Prostate gland (tissue), 2 donors: ENCODE results near the gene ITPR2.
"Not testable (repeated sequence)": the region's sequence is repeated elsewhere in the genome, so short reads cannot be mapped to it uniquely, and the experiment has no call there.

Source experiments
- POLR2A ChIP-seq: fragments of 450-650 bp; IDR thresholded peaks from one replicate; pipeline ENCODE4 v1.6.1; 2016; ENCODE audit warnings: antibody characterized with exemption, mild to moderate bottlenecking
- TF ChIP-seq, protein P1 (sequence below), 4 experiments: fragments of 200-600 bp in 2 of 4; fragments of 450-650 bp in 2 of 4; sonication (generic) in 2 of 4; IDR thresholded peaks; 1 replicate in 3 of 4; 2 replicates in 1 of 4; pipeline ENCODE4 v1.5.1; 2016 to 2019; ENCODE audit warnings: antibody characterized with exemption in 4 of 4, mild to moderate bottlenecking in 2 of 4, moderate library complexity in 2 of 4

DNA sequence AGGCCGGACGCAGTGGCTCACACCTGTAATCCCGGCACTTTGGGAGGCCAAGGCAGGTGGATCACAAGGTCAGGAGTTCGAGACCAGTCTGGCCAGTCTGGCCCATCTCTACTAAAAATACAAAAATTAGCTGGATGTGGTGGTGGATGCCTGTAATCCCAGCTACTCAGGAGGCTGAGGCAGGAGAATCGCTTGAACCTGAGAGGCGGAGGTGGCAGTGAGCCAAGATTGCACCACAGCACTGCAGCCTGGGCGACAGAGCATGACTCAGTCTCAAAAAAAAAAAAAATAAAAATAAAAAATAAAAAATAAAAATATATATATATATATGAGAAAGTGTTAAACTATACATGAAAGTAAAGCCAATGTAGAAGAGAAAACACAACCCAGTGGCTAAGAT lies 228.2 kb downstream of the ITPR2 start:
- TF ChIP-seq, protein P1, sequence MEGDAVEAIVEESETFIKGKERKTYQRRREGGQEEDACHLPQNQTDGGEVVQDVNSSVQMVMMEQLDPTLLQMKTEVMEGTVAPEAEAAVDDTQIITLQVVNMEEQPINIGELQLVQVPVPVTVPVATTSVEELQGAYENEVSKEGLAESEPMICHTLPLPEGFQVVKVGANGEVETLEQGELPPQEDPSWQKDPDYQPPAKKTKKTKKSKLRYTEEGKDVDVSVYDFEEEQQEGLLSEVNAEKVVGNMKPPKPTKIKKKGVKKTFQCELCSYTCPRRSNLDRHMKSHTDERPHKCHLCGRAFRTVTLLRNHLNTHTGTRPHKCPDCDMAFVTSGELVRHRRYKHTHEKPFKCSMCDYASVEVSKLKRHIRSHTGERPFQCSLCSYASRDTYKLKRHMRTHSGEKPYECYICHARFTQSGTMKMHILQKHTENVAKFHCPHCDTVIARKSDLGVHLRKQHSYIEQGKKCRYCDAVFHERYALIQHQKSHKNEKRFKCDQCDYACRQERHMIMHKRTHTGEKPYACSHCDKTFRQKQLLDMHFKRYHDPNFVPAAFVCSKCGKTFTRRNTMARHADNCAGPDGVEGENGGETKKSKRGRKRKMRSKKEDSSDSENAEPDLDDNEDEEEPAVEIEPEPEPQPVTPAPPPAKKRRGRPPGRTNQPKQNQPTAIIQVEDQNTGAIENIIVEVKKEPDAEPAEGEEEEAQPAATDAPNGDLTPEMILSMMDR (IDR thresholded peaks at IDR 0.05): not testable (repeated sequence)
- TF ChIP-seq POLR2A: not testable (repeated sequence)
